ENCODE data around the gene ACVR2B. TPM values are rescaled to one million over a fixed set of nuclear protein-coding genes. Genes with fewer than 3 reads are reported as not detected.

ACVR2B gene
- total and polyA plus RNA-seq, 2 experiments from 2014 or later, result 27.9 to 98.7 TPM

DNA sequence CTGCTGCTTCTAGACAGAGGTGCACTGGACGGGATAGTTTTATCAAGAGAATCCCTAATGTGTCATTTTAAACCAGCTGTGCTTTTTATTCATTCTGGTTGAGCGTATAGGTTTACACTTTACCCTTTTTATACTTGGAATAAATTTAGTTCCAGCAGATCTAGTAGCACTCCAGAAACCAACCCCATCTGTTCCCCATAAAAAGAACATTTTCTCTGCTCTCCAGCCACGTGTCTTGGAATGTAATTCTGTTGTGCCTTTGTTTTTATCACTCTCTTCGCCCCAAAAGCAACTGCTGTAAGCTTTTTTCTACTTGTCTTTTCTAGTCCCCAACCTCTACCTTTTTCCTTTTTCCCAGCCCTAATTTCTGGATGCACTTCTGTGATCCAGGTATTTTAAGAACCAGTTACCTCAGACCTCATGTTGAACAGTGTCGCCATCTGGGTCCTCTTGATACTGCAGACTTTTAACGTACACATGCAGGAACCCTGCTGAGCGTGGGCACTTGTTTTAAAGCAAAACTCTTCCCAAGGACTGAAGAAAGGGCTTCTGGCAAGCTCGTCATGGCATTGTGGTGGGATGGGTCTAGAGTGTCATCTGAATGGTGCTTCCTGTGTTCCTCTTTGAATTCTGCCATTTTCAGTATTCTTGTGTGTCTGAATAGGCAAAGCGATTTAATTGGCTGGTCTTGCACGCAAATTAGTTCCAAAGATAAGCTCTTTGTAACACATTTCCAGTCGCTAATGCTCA, 36.8 kb downstream of the ACVR2B start (continued):
- TF ChIP-seq NANOG (IDR thresholded peaks at IDR 0.05; ENCODE audit: borderline replicate concordance) (no peak), EZH2 (IDR thresholded peaks at IDR 0.05; ENCODE audit: low read depth, unreplicated experiment) (no peak), POLR2AphosphoS5 (IDR thresholded peaks at IDR 0.05; ENCODE audit: low read depth) (no peak)
- TF ChIP-seq, protein P1, sequence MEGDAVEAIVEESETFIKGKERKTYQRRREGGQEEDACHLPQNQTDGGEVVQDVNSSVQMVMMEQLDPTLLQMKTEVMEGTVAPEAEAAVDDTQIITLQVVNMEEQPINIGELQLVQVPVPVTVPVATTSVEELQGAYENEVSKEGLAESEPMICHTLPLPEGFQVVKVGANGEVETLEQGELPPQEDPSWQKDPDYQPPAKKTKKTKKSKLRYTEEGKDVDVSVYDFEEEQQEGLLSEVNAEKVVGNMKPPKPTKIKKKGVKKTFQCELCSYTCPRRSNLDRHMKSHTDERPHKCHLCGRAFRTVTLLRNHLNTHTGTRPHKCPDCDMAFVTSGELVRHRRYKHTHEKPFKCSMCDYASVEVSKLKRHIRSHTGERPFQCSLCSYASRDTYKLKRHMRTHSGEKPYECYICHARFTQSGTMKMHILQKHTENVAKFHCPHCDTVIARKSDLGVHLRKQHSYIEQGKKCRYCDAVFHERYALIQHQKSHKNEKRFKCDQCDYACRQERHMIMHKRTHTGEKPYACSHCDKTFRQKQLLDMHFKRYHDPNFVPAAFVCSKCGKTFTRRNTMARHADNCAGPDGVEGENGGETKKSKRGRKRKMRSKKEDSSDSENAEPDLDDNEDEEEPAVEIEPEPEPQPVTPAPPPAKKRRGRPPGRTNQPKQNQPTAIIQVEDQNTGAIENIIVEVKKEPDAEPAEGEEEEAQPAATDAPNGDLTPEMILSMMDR (conservative IDR thresholded peaks at IDR 0.05; ENCODE audit: low read depth in 2 of 2), result no peak

GRCh38 chr3:38491215-38491614, 37.5 kb downstream of the ACVR2B start:
- no peak overlapping the region for H2AFZ ChIP-seq
- H3K36me3 Mint-ChIP-seq (ENCODE audit: low read depth), result no peaks in the 10 kb centered on the region; the same call in 2 of the 3 replicates
- no peak overlapping the region for H3K27ac ChIP-seq (ENCODE audit: low read depth)
- 0 out of 2 replicates have a peak, but pooled peaks cover 7% of the 10 kb centered on the region for H3F3A ChIP-seq (replicated peaks; ENCODE audit: low read depth)
- H3K4me3 Mint-ChIP-seq, result no peak overlapping the region
- H3K9me3 Mint-ChIP-seq, result no peaks in the 10 kb centered on the region
- H3K4me1 Mint-ChIP-seq, result no peaks in the 10 kb centered on the region
- H3K27me3 ChIP-seq (ENCODE audit: insufficient read depth), result no peaks in the 10 kb centered on the region
- H4K20me1 ChIP-seq (replicated peaks; ENCODE audit: insufficient read depth), result no peaks in the 10 kb centered on the region; the same call in 1 of the 2 replicates
- no peak overlapping the region for H3K4me3 ChIP-seq
- peaks cover 6% of the 10 kb centered on the region for H3K27me3 Mint-ChIP-seq (ENCODE audit: insufficient read depth, low read depth, poor library complexity)
- H3K27ac Mint-ChIP-seq, result no peak overlapping the region
- ATAC-seq (no peak), DNase-seq (ENCODE audit: low spot score) (no peak)
- H3K79me2 ChIP-seq (replicated peaks; ENCODE audit: insufficient read depth), result no peaks in the 10 kb centered on the region
- no peaks in the 10 kb centered on the region for H3K9me2 ChIP-seq (ENCODE audit: insufficient read depth)
- no peaks in the 10 kb centered on the region for H3K36me3 ChIP-seq (ENCODE audit: insufficient read depth)
- H3K4me2 ChIP-seq, result no peak overlapping the region
- H3K4me1 ChIP-seq (ENCODE audit: insufficient read depth), result no peaks in the 10 kb centered on the region
- TF ChIP-seq ZNF331 (CRISPR knock-in tag; IDR thresholded peaks at IDR 0.05; ENCODE audit: low read depth) (no peak), JUNB (IDR thresholded peaks at IDR 0.05; ENCODE audit: unreplicated experiment) (no peak), EZH2phosphoT487 (IDR thresholded peaks at IDR 0.05; ENCODE audit: unreplicated experiment) (no peak), CREB1 (CRISPR knock-in tag; IDR thresholded peaks at IDR 0.05; ENCODE audit: low read depth) (no peak), STAT1 (IDR thresholded peaks at IDR 0.05; ENCODE audit: unreplicated experiment) (no peak), ZNF114 (CRISPR knock-in tag; IDR thresholded peaks at IDR 0.05) (no peak), EZH2 (IDR thresholded peaks at IDR 0.05; ENCODE audit: low read depth, unreplicated experiment) (no peak)
- TF ChIP-seq, protein P2, sequence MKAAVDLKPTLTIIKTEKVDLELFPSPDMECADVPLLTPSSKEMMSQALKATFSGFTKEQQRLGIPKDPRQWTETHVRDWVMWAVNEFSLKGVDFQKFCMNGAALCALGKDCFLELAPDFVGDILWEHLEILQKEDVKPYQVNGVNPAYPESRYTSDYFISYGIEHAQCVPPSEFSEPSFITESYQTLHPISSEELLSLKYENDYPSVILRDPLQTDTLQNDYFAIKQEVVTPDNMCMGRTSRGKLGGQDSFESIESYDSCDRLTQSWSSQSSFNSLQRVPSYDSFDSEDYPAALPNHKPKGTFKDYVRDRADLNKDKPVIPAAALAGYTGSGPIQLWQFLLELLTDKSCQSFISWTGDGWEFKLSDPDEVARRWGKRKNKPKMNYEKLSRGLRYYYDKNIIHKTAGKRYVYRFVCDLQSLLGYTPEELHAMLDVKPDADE (IDR thresholded peaks at IDR 0.05), result no peak
- TF ChIP-seq, protein P3, sequence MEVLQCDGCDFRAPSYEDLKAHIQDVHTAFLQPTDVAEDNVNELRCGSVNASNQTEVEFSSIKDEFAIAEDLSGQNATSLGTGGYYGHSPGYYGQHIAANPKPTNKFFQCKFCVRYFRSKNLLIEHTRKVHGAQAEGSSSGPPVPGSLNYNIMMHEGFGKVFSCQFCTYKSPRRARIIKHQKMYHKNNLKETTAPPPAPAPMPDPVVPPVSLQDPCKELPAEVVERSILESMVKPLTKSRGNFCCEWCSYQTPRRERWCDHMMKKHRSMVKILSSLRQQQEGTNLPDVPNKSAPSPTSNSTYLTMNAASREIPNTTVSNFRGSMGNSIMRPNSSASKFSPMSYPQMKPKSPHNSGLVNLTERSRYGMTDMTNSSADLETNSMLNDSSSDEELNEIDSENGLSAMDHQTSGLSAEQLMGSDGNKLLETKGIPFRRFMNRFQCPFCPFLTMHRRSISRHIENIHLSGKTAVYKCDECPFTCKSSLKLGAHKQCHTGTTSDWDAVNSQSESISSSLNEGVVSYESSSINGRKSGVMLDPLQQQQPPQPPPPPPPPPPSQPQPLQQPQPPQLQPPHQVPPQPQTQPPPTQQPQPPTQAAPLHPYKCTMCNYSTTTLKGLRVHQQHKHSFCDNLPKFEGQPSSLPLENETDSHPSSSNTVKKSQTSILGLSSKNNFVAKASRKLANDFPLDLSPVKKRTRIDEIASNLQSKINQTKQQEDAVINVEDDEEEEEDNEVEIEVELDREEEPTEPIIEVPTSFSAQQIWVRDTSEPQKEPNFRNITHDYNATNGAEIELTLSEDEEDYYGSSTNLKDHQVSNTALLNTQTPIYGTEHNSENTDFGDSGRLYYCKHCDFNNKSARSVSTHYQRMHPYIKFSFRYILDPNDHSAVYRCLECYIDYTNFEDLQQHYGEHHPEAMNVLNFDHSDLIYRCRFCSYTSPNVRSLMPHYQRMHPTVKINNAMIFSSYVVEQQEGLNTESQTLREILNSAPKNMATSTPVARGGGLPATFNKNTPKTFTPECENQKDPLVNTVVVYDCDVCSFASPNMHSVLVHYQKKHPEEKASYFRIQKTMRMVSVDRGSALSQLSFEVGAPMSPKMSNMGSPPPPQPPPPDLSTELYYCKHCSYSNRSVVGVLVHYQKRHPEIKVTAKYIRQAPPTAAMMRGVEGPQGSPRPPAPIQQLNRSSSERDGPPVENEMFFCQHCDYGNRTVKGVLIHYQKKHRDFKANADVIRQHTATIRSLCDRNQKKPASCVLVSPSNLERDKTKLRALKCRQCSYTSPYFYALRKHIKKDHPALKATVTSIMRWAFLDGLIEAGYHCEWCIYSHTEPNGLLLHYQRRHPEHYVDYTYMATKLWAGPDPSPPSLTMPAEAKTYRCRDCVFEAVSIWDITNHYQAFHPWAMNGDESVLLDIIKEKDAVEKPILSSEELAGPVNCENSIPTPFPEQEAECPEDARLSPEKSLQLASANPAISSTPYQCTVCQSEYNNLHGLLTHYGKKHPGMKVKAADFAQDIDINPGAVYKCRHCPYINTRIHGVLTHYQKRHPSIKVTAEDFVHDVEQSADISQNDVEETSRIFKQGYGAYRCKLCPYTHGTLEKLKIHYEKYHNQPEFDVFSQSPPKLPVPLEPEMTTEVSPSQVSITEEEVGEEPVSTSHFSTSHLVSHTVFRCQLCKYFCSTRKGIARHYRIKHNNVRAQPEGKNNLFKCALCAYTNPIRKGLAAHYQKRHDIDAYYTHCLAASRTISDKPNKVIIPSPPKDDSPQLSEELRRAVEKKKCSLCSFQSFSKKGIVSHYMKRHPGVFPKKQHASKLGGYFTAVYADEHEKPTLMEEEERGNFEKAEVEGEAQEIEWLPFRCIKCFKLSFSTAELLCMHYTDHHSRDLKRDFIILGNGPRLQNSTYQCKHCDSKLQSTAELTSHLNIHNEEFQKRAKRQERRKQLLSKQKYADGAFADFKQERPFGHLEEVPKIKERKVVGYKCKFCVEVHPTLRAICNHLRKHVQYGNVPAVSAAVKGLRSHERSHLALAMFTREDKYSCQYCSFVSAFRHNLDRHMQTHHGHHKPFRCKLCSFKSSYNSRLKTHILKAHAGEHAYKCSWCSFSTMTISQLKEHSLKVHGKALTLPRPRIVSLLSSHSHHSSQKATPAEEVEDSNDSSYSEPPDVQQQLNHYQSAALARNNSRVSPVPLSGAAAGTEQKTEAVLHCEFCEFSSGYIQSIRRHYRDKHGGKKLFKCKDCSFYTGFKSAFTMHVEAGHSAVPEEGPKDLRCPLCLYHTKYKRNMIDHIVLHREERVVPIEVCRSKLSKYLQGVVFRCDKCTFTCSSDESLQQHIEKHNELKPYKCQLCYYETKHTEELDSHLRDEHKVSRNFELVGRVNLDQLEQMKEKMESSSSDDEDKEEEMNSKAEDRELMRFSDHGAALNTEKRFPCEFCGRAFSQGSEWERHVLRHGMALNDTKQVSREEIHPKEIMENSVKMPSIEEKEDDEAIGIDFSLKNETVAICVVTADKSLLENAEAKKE (CRISPR knock-in tag; IDR thresholded peaks at IDR 0.05), result no peak
- TF ChIP-seq, protein P1 (conservative IDR thresholded peaks at IDR 0.05; ENCODE audit: low read depth in 2 of 2), result no peak
